HG03432 (cell line): ENCODE data around the gene EIF3L.

ENCODE experiments used
- ATAC-seq: cut with Tn5 transposase; IDR thresholded peaks from one replicate; pipeline ENCODE4 v1.9.1; 2021; ENCODE audit warnings: mild to moderate bottlenecking, moderate library complexity; ENCODE audit not compliant: unreplicated experiment

Gene EIF3L

DNA sequence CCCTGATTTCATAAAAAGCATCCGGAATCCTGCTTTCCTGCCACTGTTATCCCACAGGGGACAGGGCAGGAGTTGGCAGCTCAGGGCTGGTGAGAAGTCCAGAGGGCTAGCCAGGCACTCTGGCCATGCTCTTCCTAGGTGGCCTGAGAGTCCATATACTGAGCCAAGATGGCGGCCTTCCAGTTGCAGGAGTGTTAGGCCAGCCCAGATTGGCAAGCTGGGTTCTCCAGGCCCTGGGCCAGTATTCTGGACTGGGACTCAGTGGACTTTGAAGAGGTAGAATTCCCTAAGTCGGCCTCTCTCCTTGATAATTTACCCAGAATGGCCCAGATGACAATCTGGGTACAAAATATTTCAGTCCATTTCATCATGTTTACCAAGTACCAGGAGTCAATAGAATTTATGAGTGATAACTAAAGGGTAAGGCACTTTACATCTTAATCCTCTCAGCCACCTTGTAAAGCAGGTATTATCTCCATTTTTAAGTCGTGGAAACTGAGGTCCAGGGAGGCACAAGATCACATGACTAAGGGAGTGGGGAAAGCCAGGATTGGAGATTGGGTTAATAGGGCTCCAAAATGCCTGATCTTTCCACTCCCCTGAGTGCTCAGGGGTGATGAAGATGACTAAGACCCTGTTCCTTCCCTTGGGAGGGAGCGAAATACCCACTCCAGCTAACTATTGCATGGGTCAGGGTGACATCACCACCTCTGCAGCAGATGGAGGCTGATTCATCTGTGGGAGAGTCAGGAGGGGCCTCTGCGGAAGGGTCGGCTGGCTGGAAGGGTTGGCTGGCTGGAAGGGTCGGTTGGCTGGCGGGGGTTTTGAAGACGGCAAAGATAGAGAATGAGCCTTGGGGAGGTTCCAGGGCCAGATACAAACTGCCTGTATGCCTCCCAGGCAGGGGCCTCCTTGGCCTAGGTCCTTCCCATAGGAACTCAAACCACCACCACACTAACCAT is 55.6 kb downstream of the EIF3L start:
- no peak for ATAC-seq

DNA sequence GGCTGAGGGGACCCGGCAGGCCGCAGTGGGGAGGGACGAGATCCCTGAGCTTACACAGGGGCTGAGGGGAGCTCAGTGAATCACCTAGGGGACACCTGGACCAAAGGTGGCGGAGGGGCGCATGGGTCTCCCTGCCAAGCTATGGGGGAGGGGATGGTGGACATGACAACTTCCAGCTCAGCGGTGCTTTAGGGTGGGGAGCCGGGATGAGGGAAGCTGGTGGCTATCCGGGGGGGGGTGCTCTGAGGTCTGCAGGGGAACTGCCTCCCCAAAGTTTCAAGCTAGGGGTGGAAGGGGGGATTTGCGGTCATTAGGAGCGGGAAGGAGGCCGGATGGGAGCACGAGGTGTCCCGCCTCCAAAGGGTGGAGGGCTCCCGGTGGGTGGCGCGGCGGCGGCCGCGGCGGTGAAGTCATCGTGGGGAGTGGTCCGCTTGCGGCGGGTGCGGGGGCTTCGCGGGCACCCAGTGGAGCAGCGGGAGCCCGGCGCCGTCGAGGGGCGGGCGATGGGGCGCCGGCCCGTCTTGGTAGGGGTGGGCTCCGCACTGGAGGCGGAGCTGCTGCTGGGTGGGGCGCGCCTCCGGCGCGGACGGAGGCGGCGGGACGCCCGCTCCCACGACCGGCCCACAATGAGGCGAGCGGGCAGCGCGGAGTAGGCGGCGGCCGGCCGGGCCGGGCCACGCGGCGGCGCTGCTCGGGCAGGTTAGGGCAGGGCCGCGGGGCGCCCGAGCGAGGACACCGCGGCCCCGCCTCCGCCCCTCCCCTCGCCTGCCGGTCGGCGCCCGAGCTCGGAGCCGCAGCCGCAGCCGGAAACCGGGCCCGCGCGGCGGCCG is 56.5 kb downstream of the EIF3L start, which contains the start of gene MICALL1:
Gene MICALL1 (plus strand): TSS at position 764 of the 830 bp plus-strand sequence. CDS start 126 bp downstream, outside the sequence.
- ATAC-seq: peak; percentile 81

DNA sequence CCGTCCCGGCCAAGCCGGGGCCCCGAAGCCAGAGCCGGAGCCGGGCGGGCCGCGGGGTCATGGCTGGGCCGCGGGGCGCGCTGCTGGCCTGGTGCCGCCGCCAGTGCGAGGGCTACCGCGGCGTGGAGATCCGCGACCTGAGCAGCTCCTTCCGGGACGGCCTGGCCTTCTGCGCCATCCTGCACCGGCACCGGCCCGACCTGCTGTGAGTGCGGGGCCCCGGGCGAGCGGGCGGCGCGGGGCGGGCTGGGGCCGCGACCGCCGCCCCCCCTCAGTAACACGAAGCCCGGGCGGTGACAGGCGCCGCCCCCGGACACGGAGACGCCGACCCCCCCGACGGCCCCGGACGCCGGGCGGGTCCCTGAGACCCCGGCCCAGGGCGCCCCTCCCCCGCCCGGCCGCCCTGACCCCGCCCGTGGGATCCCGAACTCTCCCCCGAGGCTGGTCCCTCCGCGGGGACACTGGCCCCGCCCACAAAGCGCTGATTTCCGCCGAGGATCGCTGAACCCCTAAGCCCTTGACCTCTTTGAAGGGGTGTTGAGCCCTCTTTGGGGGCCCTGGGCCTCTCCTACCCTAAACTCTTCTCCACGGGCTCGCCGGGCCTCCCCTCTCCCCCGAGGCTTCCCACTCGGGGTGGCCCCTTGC is 57.3 kb downstream of the EIF3L start:
- ATAC-seq: peak; percentile 32

DNA sequence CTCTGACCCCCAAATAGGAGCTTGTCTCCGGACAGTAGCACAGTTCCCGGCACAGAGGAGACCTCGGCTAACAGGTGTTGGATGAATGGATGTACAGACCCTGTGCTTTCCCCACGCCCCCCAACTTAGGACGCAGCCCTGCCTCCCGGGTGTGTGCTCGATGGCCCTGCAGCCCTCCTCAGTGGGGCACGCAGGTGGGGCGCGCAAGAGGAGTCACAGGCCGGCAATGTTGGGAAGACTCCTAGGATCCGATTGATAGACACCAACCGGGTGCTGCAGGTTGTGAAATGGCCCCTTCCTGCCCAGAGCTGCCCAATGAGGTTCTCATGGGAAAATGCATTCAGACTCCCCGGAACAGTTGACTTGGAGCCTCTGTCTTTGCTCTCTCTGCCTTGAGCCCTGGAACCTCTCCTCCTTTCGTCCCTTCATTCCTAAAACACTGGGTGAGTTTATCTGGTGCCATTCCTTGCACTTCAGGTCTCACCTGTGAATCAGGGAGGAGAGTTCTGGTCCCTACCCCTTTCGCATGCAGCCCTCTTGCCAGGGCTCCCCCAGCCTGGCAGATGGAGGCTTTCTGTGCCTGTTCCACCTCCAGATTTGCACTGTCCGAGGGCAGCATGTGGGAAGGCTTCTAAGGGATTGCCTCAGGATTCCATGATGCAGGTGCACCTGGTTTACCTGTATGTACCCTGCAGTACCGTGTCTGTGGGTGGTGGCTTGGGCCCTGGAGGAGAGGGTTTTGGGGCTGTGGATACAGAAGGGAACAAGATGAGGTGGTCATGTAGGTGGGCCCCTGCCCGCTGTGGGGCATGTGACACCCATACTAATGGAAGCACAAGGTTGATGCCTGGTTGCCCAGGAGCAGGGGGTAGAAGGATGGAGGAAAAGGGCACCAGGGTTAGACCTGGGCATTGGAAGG is 58.1 kb downstream of the EIF3L start:
- ATAC-seq: no peak

DNA sequence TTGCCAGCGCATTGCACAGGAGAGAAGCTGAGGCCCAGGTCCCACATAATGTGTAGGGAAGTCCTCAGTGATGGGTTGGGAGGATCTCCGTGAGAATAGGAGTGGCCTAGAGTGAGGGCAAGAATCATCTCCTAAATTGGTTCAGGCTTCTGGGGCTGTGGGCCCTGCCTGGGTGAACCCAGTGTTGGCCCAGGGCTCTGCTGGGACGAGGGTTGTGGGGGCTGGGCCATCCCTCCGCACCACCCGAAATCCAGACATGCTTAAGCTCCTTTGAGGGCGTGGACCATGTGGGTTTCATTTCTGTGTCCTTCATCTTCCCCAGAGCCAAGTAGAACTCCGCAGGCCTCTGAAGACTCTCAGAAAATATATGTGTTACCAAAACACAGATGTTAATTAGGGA is 60.5 kb downstream of the EIF3L start:
- ATAC-seq: no peak

DNA sequence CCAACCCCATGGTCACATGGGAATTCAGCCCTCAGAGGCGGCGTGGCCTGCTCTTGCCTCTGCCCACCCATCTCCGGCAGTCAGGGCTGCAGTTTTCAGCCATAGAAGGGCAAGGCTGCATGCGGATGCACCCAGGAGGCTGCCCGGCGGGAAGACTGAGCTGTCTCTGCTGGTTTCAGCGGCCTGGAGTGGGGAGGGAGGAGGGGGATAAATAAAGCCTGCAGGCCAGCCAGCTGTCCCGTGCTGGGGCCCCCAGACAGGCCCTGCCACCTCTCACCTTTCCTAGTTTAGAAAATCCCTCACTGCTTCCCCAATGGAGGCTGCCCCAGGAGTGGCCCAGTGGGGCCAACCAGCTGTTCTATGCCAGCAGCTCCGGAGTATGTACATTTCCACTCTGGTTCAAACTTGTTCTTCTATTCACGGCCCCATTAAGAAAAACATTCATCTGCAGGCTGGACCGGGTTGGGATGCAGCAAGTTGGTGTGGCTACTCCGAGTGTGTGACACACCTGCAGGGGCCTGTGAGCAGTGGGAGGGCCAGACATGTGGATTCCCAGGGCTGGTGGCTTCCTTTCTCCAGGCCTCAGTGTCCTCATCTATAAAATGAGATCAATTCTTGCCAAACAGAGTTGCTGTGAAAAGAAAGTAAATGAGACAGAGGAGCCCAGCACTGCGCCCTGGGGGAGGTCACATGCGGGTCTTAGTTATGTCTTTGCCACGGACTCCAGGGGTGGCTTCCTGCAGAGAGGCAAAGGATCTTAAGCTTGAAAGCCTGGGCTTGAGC is 61.9 kb downstream of the EIF3L start:
- ATAC-seq: no peak

DNA sequence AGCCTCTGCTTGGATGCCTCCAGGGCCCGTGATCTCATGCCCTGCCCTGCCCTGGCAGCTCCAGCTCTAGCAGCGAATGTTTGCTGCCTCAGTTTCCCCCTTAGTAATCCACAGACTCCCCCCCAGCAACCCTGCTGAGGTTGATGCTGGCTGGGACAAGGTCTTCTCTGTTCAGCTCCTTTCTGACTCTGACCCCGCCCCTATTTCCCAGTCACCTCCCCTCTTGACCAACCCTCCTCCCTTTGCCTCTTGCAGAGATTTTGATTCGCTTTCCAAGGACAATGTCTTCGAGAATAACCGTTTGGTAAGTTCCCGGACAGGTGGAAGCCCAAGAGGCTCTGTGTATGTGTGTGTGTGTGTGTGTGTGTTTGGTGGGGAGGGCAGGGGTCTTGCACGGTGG is 62.5 kb downstream of the EIF3L start:
- no peak for ATAC-seq

DNA sequence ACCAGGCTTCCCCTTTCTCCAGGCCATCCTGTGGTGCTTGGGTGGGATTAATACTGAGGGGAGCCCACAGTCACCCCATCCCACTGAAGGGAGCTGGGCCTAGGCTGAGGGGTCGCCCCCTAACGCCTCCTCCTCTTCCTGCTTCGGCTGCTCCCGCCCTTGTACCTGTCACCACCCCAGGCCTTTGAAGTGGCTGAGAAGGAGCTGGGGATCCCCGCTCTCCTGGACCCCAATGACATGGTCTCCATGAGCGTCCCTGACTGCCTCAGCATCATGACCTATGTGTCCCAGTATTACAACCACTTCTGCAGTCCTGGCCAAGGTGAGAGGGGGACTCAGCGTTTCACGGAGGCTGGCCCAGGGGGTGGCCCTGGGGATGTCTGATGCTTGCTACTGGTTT is 63.0 kb downstream of the EIF3L start:
- ATAC-seq: no peak

DNA sequence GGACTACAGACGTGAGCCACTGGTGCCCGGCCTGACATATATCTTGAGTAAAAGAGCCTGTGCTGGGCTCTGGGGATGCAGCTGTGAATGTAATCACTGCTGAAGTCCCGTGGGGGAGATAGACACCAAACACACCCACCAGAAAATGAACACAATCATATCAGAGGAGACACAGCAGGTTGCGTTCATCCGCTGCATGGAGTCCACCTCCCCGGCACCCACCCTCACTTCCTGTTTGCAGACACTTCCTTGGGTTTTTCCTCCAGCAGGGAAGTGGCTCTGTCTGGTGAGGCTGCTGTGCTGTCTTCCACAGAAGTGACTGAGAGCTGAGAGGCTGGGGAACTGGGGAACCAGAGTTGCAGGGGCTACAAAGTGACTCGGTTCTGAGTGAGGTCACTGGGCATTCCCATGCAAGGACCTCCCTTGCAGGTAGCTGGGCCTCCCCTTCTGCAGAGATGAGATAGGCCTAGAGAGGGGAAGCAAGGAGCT is 64.1 kb downstream of the EIF3L start:
- ATAC-seq: no peak

DNA sequence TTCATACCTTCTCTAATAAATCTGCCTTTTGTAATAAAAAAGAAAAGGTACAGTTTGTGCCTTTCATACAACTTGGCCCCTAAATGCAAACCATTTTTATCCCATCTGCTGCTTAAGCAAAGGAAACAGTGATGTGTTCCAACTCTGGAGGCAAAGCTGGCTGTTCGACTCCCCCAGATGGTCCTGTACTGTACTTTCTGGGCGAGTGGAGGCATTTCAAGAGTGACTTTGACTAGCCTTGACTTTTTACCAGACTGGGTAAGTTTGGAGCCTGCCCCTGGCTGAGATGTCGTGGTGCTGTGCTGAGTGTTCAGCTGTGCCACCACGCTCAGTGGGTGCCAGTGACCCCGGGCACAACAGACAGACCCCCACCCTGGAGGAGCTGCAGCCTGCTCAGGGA is 67.1 kb downstream of the EIF3L start:
- ATAC-seq: no peak

DNA sequence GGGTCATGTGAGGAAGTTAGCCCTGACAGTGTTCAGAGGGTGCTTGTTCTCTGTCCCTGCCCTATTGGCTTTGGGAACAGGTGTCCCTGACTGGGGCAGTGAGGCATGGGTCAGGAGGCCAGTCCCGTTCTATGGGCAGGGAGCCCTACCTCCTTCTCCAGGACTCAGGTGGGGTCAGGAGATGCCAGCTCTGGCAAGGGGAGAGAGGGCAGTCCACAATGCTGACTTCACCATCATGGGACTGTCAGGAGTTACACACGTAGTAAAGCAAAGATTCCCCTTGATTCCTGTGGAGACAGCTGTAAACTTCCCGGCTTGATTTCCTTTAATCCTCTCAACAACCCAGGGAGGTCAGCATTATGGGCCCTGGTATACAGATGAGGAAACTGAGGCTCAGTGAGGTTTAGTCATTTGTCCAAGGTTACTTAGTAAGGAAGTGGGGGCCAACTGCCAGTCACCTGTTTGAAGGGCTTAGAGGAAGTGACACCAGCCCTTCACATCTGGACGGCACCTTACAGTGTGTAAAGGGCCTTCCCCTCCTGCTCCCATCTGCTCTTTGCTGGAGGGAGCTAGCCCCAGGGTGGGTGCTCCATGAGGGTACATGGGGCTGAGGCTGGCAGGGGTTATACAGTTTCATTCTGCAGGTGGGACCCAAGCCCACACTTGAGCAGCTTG is 68.8 kb downstream of the EIF3L start:
- ATAC-seq: no peak

DNA sequence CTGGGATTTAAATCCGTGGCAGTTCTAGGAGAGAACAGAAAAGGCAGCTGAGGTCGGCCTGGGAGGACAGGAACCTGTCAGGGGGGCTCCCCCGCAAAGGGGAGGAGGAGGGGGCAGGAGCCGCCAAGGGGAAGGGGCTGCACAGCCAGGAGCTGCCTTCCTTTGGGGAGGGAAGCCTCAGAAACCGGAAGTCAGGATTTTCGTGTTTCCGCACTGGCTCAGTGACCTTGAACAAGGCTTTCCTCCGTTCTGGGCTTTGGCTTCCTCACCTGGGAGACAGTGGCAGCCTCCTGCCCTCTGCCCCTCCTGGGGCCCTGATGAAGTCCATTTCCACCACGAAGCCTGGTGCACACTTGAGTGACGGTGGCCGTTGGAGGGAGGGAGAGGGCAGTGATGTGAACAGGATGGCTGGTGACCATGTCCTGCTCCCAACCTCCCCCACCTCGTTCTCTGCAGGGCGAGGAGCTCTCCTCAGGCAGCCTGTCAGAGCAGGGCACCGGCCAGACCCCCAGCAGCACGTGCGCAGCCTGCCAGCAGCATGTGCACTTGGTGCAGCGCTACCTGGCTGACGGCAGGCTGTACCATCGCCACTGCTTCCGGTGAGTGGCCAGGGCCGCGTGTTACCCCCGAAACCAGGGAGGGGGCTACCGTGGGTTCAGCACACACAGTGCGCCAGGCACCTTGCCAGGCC is 69.5 kb downstream of the EIF3L start:
- ATAC-seq: no peak

DNA sequence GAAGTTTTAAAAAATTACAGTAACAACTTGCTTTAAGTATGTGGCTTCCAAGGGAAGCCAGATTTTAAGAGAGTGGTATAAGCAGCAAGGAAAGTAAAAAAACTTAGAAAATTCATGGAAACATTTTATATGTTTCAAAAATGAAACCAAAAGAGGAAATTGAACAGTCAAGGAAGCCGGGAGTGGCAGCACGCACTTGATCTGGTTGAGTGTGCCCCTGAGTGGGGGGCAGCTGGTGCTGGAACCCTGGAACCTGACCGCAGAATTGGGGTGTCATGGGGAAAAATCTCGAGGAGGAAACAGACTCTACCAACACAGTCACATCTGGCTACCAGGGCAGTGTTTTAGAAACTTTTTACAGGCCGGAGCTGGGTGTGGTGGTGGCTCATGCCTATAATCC is 70.9 kb downstream of the EIF3L start:
- ATAC-seq: no peak

DNA sequence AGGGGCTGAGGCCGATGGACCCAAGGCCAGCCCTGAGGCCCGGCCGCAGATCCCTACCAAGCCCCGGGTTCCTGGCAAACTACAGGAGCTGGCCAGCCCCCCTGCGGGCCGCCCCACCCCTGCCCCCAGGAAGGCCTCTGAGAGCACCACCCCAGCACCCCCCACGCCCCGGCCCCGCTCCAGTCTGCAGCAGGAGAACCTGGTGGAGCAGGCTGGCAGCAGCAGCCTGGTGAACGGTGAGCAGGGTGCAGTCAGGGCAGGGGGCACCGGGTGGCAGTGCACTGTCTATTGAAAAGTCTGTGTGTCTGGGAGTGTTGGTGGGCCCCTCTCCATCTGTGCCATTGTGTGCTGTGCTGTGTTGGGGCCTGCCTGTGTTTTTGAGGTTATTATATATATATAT is 73.0 kb downstream of the EIF3L start:
- ATAC-seq: no peak

DNA sequence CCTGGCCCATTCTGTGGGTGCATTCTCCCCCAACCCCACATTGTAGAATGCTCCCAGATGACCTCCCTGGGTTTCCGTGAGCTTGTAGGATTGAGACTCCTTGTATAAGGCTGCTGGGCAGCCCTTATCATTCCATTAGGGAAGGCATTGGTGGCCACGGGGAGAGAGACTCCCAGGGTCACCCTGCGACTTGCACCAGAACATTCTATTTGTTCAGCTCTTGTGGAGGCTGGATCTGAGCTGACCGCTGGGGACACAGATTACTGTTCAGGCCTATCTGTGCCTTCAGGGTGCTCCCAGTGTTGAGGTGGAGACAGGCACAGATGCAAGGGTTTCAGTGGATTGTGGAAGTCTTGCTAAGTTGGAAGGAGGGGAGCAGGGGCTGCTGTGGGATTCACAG is 74.7 kb downstream of the EIF3L start:
- ATAC-seq: no peak

DNA sequence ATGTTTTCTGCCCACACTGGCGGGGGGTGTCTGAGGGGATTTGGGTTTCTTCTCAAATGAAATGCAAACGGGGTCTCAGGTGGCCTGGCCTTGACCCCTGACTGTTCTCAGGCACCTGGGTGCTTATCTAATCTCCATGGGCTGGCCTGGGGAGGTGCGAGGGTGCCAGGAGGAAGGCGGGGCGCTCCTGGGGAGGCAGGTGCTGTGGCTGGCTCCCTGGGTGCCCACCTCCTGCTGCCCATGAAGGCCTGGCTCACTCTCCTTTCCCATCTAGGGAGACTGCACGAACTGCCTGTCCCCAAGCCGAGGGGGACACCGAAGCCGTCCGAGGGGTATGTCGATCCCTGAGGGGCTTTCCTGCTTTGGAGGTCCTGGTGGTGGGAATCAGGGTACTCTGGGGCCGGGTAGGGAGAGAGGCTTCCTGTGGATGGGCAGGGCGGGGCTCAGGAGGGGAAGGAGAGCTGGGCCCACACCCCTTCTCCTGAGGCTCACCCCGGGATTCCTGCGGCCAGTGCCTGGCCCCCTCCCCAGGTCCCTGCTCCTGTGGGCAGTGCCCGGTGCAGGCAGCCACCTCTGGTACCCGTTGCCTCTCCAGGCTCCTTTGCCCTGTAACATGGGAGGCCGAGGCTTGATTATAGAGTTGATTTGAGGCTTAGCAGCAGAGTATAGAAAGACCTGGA is 75.3 kb downstream of the EIF3L start:
- ATAC-seq: no peak

DNA sequence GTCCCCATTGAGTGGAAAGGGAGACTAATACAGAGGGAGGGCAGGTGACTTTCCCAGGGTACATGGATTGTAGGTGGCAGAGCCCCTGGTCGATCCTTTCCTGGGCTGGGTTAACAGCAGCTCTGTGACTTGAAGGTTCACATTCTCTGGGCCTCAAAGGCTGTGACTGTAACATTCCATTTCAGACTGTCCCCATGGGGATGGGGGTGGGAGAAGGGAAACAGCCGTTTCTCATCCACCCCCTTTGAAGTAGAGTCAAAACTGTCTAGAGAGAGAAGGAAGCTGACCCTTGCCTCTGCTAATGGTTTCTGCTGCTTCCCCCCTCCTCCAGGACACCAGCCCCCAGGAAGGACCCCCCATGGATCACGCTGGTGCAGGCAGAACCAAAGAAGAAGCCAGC is 76.1 kb downstream of the EIF3L start:
- no peak for ATAC-seq

DNA sequence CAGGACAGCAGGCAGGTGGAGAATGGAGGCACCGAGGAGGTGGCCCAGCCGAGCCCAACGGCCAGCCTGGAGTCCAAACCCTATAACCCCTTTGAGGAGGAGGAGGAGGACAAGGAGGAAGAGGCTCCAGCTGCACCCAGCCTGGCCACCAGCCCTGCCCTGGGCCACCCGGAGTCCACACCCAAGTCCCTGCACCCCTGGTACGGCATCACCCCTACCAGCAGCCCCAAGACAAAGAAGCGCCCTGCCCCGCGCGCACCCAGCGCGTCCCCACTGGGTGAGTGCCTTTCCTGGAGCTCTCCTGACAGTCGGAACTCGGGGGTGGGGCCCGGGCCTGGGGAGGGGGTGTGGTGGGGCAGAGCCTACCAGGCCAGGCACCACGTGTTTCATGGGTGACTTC is 76.5 kb downstream of the EIF3L start:
- ATAC-seq: no peak
